ENCODE measurements around the gene GHR. TPM values are rescaled to one million over a fixed set of nuclear protein-coding genes. Genes with fewer than 3 reads are reported as not detected.

The GHR gene
- total and polyA plus RNA-seq, 10 donors = 0.42 to 11.5 (median 5.1) TPM

DNA sequence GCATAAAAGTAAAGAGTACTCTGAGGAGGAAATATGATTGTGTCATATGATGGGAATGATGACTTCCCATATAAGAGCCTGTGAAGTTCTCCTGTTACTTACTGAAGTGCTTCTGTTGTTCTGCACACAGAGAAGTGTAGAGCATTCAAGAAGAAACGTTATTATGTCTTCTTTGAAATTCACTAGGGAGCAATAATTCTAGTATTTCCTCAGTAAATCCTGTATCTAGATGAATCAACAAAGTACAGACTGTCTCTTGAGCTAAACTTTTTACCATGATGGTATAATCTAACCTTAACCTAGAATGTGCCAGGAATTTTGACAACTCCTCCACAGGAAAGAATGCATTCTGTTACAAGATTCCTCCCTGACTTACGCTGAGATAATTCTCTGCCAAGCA lies 18.9 kb upstream of the GHR start:
- no peak for DNase-seq
- Histone ChIP-seq H3K36me3 (no peaks in the 10 kb centered on the region), H3K27ac (no peak overlapping the region), H3K4me1 (no peaks in the 10 kb centered on the region), H3K4me3 (no peak overlapping the region), H3K27me3 (replicated peaks in 1 of 7) (no peaks in the 10 kb centered on the region), H3K9me3 (no peaks in the 10 kb centered on the region)
- TF ChIP-seq POLR2AphosphoS5 (IDR thresholded peaks at IDR 0.05) = no peak
- TF ChIP-seq, protein P1, sequence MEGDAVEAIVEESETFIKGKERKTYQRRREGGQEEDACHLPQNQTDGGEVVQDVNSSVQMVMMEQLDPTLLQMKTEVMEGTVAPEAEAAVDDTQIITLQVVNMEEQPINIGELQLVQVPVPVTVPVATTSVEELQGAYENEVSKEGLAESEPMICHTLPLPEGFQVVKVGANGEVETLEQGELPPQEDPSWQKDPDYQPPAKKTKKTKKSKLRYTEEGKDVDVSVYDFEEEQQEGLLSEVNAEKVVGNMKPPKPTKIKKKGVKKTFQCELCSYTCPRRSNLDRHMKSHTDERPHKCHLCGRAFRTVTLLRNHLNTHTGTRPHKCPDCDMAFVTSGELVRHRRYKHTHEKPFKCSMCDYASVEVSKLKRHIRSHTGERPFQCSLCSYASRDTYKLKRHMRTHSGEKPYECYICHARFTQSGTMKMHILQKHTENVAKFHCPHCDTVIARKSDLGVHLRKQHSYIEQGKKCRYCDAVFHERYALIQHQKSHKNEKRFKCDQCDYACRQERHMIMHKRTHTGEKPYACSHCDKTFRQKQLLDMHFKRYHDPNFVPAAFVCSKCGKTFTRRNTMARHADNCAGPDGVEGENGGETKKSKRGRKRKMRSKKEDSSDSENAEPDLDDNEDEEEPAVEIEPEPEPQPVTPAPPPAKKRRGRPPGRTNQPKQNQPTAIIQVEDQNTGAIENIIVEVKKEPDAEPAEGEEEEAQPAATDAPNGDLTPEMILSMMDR (IDR thresholded peaks at IDR 0.05 in 8 of 11, conservative IDR thresholded peaks at IDR 0.05 in 3 of 11) = no peak
- no peak for TF ChIP-seq POLR2A (IDR thresholded peaks at IDR 0.05)
- WGBS, 5 donors = 52 to 66% (median 58%) methylated on average over 2 of the region's 2 CpGs
- intact Hi-C loops (cut with DNase I; ENCODE audit: low total_unique reads) = no loop called here

DNA sequence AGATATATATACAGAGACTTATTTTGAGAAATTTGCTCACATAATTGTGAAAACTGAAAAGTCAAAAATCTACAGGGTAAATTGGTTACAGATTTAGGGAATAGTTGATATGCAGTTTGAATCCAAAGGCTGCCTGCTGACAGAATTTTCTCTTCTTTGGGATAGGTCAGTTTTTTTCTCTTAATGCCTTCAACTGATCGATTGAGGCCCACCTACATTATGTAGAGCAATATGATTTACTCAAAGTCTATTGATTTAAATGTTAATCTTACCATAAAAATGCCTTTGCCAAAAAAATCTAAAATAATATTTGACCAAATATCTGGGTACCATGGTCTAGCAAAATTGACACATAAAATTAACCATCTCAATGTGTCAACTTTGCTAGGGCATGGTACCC lies 3.9 kb upstream of the GHR start:
- no peak overlapping the region for H3K27ac ChIP-seq
- H3K27me3 ChIP-seq (replicated peaks in 1 of 7) = peaks cover 0 to 29% (median 6%) of the 10 kb centered on the region in 7 donors
- no peak overlapping the region for H3K4me3 ChIP-seq
- H3K36me3 ChIP-seq = no peaks in the 10 kb centered on the region
- no peak for DNase-seq
- 70 to 84% (median 81%) methylated on average over 1 of the region's 1 CpG for WGBS, 5 donors
- H3K9me3 ChIP-seq = peaks cover 0 to 13% (median 0%) of the 10 kb centered on the region in 8 donors
- intact Hi-C loops (cut with DNase I; ENCODE audit: low total_unique reads) = no loop called here
- H3K4me1 ChIP-seq = peaks cover 0 to 18% (median 6%) of the 10 kb centered on the region in 6 donors
- TF ChIP-seq, protein P1 (IDR thresholded peaks at IDR 0.05 in 8 of 11, conservative IDR thresholded peaks at IDR 0.05 in 3 of 11) = no peak
- TF ChIP-seq POLR2A (IDR thresholded peaks at IDR 0.05) = no peak
- no peak for TF ChIP-seq POLR2AphosphoS5 (IDR thresholded peaks at IDR 0.05)

DNA sequence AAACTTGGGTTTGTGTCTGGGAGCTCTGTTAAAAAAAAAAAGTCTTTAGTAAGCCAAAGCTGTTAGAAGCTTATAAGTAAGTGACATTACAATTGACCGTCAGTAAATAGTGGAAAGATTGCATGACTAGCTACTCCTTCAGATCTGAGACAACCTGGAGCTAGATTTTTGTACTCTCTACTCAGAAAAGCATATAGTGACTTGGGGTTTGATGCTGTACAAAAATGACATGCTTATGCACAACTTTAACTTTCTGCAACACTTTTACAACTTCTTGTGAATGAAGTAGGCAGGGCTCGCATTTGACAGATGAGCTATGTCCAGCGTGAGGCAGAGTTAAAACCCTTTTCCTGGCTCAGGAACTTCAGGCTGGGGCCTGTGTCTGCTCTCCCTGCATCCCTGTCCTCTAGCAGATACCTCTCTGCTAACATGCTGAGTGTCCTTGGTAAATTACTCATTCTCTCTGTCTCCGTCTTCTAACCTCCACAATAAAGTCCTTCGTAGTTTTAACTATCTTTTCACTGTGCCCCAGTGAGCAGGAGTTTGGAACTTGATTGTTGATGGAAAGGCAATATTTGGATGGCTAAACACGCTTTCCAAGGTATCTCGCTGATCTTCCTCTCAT lies 471 bp upstream of the GHR start:
- 29 to 42% (median 34%) methylated on average over 7 of the region's 7 CpGs for WGBS, 5 donors

DNA sequence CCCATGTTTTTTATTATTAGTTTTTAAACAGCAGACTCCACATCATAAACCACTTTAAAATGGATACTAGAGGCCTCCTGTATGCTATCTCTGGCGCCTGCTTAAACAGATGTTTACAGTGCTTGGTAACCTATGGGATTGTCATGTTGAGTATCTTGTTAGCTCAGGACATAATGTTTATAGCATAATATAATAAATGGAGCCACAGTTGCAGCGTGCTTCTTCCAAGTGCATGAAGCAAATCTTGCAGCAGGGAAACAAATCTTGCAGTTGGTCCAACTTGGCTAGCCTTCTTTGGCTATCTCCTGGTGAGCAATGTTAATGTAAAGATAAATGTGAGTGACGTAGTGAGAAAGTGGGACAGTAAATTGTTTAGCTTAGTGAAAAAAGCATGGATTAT lies 2.8 kb downstream of the GHR start:
- intact Hi-C loops (cut with DNase I; ENCODE audit: low total_unique reads) = loop anchor here (10.0 kb wide), 1 partner anchor 149 kb away; no protein-coding TSS in a partner anchor
- DNase-seq = no peak
- peaks cover 0 to 33% (median 18%) of the 10 kb centered on the region in 6 donors for H3K4me1 ChIP-seq
- no peak overlapping the region for H3K27ac ChIP-seq
- no peaks in the 10 kb centered on the region for H3K9me3 ChIP-seq
- H3K36me3 ChIP-seq = no peaks in the 10 kb centered on the region
- 81 to 94% (median 88%) methylated on average over 3 of the region's 3 CpGs for WGBS, 5 donors
- H3K4me3 ChIP-seq = no peak overlapping the region
- no peak for TF ChIP-seq POLR2AphosphoS5 (IDR thresholded peaks at IDR 0.05)
- TF ChIP-seq, protein P1 (IDR thresholded peaks at IDR 0.05 in 8 of 11, conservative IDR thresholded peaks at IDR 0.05 in 3 of 11) = no peak
- no peak for TF ChIP-seq POLR2A (IDR thresholded peaks at IDR 0.05)
- H3K27me3 ChIP-seq (replicated peaks in 1 of 7) = peaks cover 0 to 39% (median 11%) of the 10 kb centered on the region in 7 donors

More for the DNA sequence above, 471 bp upstream of the GHR start:
- no peak for DNase-seq
- intact Hi-C loops (cut with DNase I; ENCODE audit: low total_unique reads) = loop anchor here (10.0 kb wide), 1 partner anchor 152 kb away; no protein-coding TSS in a partner anchor
- Histone ChIP-seq H3K9me3 (no peaks in the 10 kb centered on the region), H3K36me3 (no peaks in the 10 kb centered on the region), H3K27me3 (replicated peaks in 1 of 7) (peaks cover 0 to 44% (median 11%) of the 10 kb centered on the region in 7 donors), H3K27ac (peak overlapping the region; percentile 22 to 86 (median 81)), H3K4me3 (peak overlapping the region in 7 of 8 donors; percentile 44 to 78 (median 58)), H3K4me1 (peaks cover 0 to 33% (median 18%) of the 10 kb centered on the region in 6 donors)
- TF ChIP-seq, protein P1 (IDR thresholded peaks at IDR 0.05 in 8 of 11, conservative IDR thresholded peaks at IDR 0.05 in 3 of 11) = no peak
- no peak for TF ChIP-seq POLR2A (IDR thresholded peaks at IDR 0.05)

All from spleen (tissue), 11 donors.